Measurements from ENCODE around the gene PRR12. TPM values are rescaled to one million over a fixed set of nuclear protein-coding genes. Genes with fewer than 3 reads are reported as not detected.

Gene PRR12
- total RNA-seq, 1 experiment from 2014 or later, result 40.4 TPM

- peaks cover 27% of the 10 kb centered on the region for H3F3A ChIP-seq (ENCODE audit: insufficient read depth, low read depth)
- H2AFZ ChIP-seq, result no peak overlapping the region
- no peaks in the 10 kb centered on the region for H3K9me3 ChIP-seq (ENCODE audit: insufficient read depth, low read depth)
- no TSS peak for BruUV-seq (replicated peaks)
- H4K20me1 ChIP-seq (ENCODE audit: insufficient read depth), result no peaks in the 10 kb centered on the region
- ChIA-PET POLR2A (ENCODE audit: unreplicated experiment) (no interaction called here), CTCF (no interaction called here)
- H3K9me2 ChIP-seq (ENCODE audit: insufficient read depth), result no peaks in the 10 kb centered on the region
- H3K27me3 ChIP-seq (ENCODE audit: insufficient read depth, low read depth), result no peaks in the 10 kb centered on the region
- H3K4me2 ChIP-seq, result no peak overlapping the region
- intact Hi-C loops (cut with micrococcal nuclease; ENCODE audit: unreplicated experiment), result no loop called here
- H3K36me3 ChIP-seq (ENCODE audit: low read depth), result no peaks in the 10 kb centered on the region
- no peak for DNase-seq
- H3K4me3 ChIP-seq, result no peak overlapping the region
- no peak for TF ChIP-seq CTCF (conservative IDR thresholded peaks at IDR 0.05)
- TF ChIP-seq EZH2 (IDR thresholded peaks at IDR 0.05; ENCODE audit: low read depth), result no peak
- no peaks in the 10 kb centered on the region for H3K4me1 ChIP-seq (replicated peaks; ENCODE audit: insufficient read depth)
- no peak overlapping the region for H3K27ac ChIP-seq
- no peaks in the 10 kb centered on the region for H3K79me2 ChIP-seq (ENCODE audit: low read depth)
Observed at GRCh38 chr19:49553451-49554271, 37.3 kb upstream of the PRR12 start.

- POLR2A ChIA-PET (ENCODE audit: unreplicated experiment), result no interaction called here
Observed at GRCh38 chr19:49554701-49555181, 36.2 kb upstream of the PRR12 start.

More at GRCh38 chr19:49554701-49555181, 36.2 kb upstream of the PRR12 start:
- Histone ChIP-seq H2AFZ (no peak overlapping the region), H3K27me3 (ENCODE audit: insufficient read depth, low read depth) (no peaks in the 10 kb centered on the region), H3F3A (ENCODE audit: insufficient read depth, low read depth) (peaks cover 20% of the 10 kb centered on the region), H3K4me3 (no peak overlapping the region), H3K79me2 (ENCODE audit: low read depth) (no peaks in the 10 kb centered on the region), H4K20me1 (ENCODE audit: insufficient read depth) (no peaks in the 10 kb centered on the region), H3K4me2 (no peak overlapping the region), H3K4me1 (replicated peaks; ENCODE audit: insufficient read depth) (no peaks in the 10 kb centered on the region), H3K36me3 (ENCODE audit: low read depth) (no peaks in the 10 kb centered on the region), H3K9me3 (ENCODE audit: insufficient read depth, low read depth) (no peaks in the 10 kb centered on the region), H3K9me2 (ENCODE audit: insufficient read depth) (no peaks in the 10 kb centered on the region), H3K27ac (no peak overlapping the region)
- CTCF ChIA-PET, result interaction anchor here (0.6 kb wide), 2 partner anchors 16 to 59 kb away, joined by 3 to 7 read pairs; no protein-coding TSS in a partner anchor
- BruUV-seq (replicated peaks), result no TSS peak
- intact Hi-C loops (cut with micrococcal nuclease; ENCODE audit: unreplicated experiment), result no loop called here
- TF ChIP-seq CTCF (conservative IDR thresholded peaks at IDR 0.05), result no peak
- TF ChIP-seq EZH2 (IDR thresholded peaks at IDR 0.05; ENCODE audit: low read depth), result no peak
- DNase-seq, result no peak

Measured in PC-9 (cell line).